HepG2 (cell line): ENCODE results near the gene RRP8. TPM values are rescaled to one million over a fixed set of nuclear protein-coding genes. Genes with fewer than 3 reads are reported as not detected.

Experiments
- HIC2 ChIP-seq: sonication (generic); formaldehyde crosslinking; IDR thresholded peaks from 2 replicates; pipeline ENCODE4 v1.9.0; 2022; ENCODE audit warnings: low read depth, missing genetic modification reagents
- HMGXB4 ChIP-seq, 2 experiments: sonication (generic) in 1 of 2; formaldehyde crosslinking in 1 of 2; IDR thresholded peaks; 2 replicates each; pipeline versions ENCODE4 v1.4.0 to v1.6.1; 2018 to 2020; ENCODE audit warnings: missing genetic modification reagents in 2 of 2, borderline replicate concordance in 1 of 2, low read depth in 1 of 2, mild to moderate bottlenecking in 1 of 2, missing biosample characterization in 1 of 2
- KLF13 ChIP-seq: sonication (generic); formaldehyde crosslinking; IDR thresholded peaks from 2 replicates; pipeline ENCODE4 v1.4.0; 2020; ENCODE audit warnings: mild to moderate bottlenecking, missing genetic modification reagents
- SMYD3 ChIP-seq: sonication (generic); formaldehyde crosslinking; IDR thresholded peaks from 2 replicates; pipeline ENCODE4 v1.8.1; 2023; ENCODE audit warnings: mild to moderate bottlenecking, missing genetic modification reagents
- ZBTB10 ChIP-seq: sonication (generic); formaldehyde crosslinking; IDR thresholded peaks from 2 replicates; pipeline ENCODE4 v1.4.0; 2020; ENCODE audit warnings: missing genetic modification reagents, borderline replicate concordance
- ZFYVE20 ChIP-seq: sonication (generic); formaldehyde crosslinking; IDR thresholded peaks from 2 replicates; pipeline ENCODE4 v1.8.0; 2023; ENCODE audit warnings: low read depth, mild to moderate bottlenecking, moderate library complexity, missing genetic modification reagents, borderline replicate concordance
- ZNF224 ChIP-seq: sonication (generic); formaldehyde crosslinking; IDR thresholded peaks from 2 replicates; pipeline ENCODE4 v1.5.0; 2020; ENCODE audit warnings: mild to moderate bottlenecking, missing genetic modification reagents
- ZNF225 ChIP-seq: sonication (generic); formaldehyde crosslinking; IDR thresholded peaks from 2 replicates; pipeline ENCODE4 v1.4.0; 2020; ENCODE audit warnings: mild to moderate bottlenecking, missing genetic modification reagents
- ZNF280D ChIP-seq: sonication (generic); formaldehyde crosslinking; IDR thresholded peaks from 2 replicates; pipeline ENCODE4 v1.5.1; 2020; ENCODE audit warnings: mild to moderate bottlenecking, missing genetic modification reagents
- ZNF616 ChIP-seq: sonication (generic); formaldehyde crosslinking; IDR thresholded peaks from 2 replicates; pipeline ENCODE4 v1.5.0; 2020; ENCODE audit warnings: low read depth, mild to moderate bottlenecking, missing genetic modification reagents
- ZNF709 ChIP-seq: sonication (generic); formaldehyde crosslinking; IDR thresholded peaks from 2 replicates; pipeline ENCODE4 v1.5.0; 2020; ENCODE audit warnings: mild to moderate bottlenecking, missing genetic modification reagents
- ZNF737 ChIP-seq: sonication (generic); formaldehyde crosslinking; IDR thresholded peaks from 2 replicates; pipeline ENCODE4 v1.5.0; 2020; ENCODE audit warnings: missing genetic modification reagents, mild to moderate bottlenecking, borderline replicate concordance
- ZNF768 ChIP-seq: sonication (generic); formaldehyde crosslinking; IDR thresholded peaks from 2 replicates; pipeline ENCODE4 v1.4.0; 2020; ENCODE audit warnings: missing genetic modification reagents
- polyA plus RNA-seq, 8 experiments: library from polyadenylated mRNA; depleted of rRNA in 3 of 8; stranded (reverse) in 7 of 8; unstranded in 1 of 8; fragments of >200 nt; fragmentation: Illumina TruSeq in 4 of 8; extraction: Trizol in 4 of 8; gene quantifications; 2 replicates each; pipeline versions ENCODE4 v1.2.1 to v1.2.3, GENCODE V29; 2011 to 2016; ENCODE audit warnings: low read depth in 4 of 8, missing spikeins in 1 of 8, mixed read lengths in 1 of 8; ENCODE audit not compliant: insufficient read depth in 1 of 8
- total RNA-seq, 5 experiments: library from RNA; depleted of rRNA; stranded (reverse); fragments of >200 nt; fragmentation: Illumina TruSeq; extraction: Trizol; gene quantifications; 2 replicates each; pipeline ENCODE4 v1.2.3, GENCODE V29; 2016; ENCODE audit warnings: low read depth in 1 of 5

Gene RRP8
- total and polyA plus RNA-seq, 2 of the 13 experiments (the other 11 are each of a cell fraction or from before 2014, with no cell fraction given), result 7.2 to 21.6 TPM

DNA sequence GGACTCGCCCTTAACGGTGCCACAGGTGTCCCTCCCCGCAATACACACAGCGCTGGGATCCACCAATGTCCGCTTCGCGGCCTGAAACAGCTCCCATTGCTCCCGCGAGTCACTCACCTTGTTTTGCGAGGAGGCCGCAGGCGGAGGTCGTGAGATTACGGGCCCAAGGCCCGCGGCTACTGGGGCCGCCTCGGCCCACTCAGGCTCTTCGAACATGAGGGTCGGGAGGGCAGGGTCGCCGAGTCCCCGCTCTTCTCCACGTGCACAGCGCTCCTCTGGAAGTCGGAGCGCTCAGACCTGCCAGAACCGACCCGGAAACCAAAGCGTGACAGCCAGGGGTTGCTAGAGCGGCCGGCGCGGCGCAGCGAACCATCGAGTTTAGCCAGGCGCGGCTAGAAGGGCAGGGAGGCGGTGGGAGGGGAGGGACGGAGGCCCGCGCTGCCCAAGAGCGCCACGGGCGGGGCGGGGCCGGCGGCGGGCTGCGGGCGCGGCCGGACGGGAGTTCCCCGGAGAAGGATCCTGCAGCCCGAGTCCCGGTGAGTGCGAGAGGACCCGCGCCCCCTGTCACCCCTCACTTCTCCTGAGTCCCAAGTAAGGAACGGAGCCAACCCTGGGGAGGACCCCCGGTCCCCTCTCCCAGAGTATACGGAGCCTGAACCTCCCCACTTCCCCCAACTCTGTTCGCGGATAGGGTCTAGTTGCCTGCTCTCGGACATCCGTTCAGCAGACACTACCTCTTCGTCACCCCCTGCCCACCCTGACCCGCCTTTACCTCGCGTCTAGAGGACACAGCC, at the start of gene RRP8, which contains the start of gene ILK (continued):
- TF ChIP-seq HMGXB4 (CRISPR knock-in tag; IDR thresholded peaks at IDR 0.05; ENCODE audit: borderline replicate concordance in 1 of 2, low read depth in 1 of 2) (peak; percentile 70 to 87; a peak in 1 of 4 replicates), ZBTB10 (CRISPR knock-in tag) (no peak; the same call in 1 of the 2 replicates), ZNF280D (CRISPR knock-in tag) (peak; percentile 88), ZNF737 (CRISPR knock-in tag) (no peak), HIC2 (CRISPR knock-in tag) (no peak), SMYD3 (CRISPR knock-in tag) (peak; percentile 86; the same call in 1 of the 2 replicates), ZNF616 (CRISPR knock-in tag) (peak; percentile 88; the same call in 1 of the 2 replicates), KLF13 (CRISPR knock-in tag) (no peak), ZNF224 (CRISPR knock-in tag) (no peak), ZNF768 (CRISPR knock-in tag) (peak; percentile 75), ZNF709 (CRISPR knock-in tag) (peak; percentile 91), ZNF225 (CRISPR knock-in tag) (no peak), ZFYVE20 (CRISPR knock-in tag) (0 out of 2 replicates have a peak, but pooled peaks have one; percentile 16)
